Umbilical cord (tissue), 2 donors: Measurements from ENCODE around the gene NPL. TPM values are rescaled to one million over a fixed set of nuclear protein-coding genes. Genes with fewer than 3 reads are reported as not detected.

Source experiments
- DNase-seq: peaks from one replicate; pipeline ENCODE4 v3.0.0-alpha.2; 2015; ENCODE audit warnings: low spot score
- total RNA-seq: library from RNA; depleted of rRNA; stranded (reverse); fragments of >200 nt; gene quantifications from one replicate; pipeline ENCODE4 v1.2.3, GENCODE V29; 2014; ENCODE audit warnings: low replicate concordance; ENCODE audit not compliant: insufficient read depth

Gene NPL, protein sequence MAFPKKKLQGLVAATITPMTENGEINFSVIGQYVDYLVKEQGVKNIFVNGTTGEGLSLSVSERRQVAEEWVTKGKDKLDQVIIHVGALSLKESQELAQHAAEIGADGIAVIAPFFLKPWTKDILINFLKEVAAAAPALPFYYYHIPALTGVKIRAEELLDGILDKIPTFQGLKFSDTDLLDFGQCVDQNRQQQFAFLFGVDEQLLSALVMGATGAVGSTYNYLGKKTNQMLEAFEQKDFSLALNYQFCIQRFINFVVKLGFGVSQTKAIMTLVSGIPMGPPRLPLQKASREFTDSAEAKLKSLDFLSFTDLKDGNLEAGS
- total RNA-seq, result 21.9 TPM

DNA sequence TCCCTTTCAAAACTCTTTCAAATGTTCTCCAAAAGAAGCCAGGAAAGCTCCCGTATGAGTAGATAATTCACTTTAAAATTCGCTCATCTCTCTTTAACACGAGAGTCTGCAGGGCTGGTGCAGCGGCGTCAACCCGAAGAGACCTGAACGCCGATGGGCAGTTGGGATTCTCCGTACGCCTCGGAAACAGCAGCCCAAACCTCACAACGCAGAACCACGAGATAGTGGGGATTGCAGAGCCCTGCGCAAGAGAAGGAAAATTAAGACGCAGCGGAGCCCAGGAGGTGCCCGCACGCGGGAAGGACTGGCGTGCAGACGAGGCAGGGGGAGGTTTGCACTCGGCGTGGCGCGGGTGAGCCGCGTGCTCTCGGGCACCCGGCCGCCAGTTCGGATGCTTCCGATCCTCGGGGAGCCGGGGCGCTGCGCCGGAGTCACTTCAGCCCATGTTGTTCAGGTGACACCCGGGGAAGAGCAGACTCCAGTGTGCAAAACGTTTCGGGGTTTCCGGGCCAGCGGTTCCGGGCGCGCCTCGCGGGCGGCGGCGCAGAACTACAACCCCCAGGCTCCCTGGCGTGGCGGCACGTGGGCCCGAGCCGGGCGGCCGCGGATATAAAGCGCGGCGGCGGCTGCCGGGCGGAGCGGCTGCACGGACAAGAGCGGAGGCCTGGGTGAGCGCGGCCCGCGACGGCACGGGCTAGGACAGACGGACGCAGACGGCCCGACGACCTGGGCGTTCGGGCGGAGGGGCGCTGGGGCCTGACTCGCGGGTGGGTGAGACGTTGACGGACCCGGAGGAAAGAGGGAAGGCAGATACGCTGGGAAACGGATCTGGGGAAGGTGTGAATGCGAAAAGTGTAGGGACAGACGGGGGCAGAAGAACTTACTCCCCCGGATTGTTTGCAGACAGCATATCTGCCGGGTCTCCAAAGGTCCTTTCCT is at the start of gene NPL:
Gene NPL, plus strand, starts transcription at position 636 of the 939 bp plus-strand sequence. CDS start 4,599 bp downstream, outside the sequence.
- DNase-seq, result peak; percentile 77

DNA sequence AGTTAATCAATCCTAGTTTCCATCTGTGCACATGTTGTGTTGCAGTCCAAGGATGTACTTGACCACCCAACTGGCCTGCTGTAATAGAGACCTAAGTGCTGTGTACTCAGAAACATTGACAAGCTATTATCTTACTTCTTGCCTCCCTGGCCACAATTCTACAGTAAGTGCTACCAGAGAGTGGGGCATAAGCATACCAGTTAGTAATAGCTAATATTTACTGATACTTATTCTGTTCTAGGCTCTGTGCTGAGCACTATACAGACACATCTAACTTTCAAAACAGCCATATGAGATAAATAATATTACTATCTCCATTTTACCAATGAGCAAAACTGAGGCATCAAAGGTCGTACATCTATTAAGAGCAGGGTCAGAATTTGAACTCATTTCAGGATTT is 49.5 kb upstream of the NPL start:
- DNase-seq, result no peak

DNA sequence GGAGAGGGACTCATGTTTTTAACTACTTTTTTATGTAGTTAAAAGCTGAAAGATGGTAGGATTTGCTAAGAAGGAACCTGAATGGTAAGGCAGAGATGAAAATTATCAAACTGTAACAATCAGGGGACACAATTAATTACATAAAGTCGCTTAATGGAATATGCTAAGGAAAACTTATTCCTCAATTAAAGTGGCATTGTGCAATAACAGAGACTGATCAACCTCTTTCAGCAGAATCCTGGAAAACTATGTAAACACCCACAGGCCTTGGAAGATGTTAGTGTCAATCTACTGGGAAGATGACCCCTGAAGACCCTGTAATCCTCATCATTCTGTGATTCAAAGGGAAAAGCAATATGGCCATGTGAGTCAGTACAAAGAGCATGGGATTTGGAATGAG is 46.8 kb upstream of the NPL start:
- DNase-seq, result no peak

DNA sequence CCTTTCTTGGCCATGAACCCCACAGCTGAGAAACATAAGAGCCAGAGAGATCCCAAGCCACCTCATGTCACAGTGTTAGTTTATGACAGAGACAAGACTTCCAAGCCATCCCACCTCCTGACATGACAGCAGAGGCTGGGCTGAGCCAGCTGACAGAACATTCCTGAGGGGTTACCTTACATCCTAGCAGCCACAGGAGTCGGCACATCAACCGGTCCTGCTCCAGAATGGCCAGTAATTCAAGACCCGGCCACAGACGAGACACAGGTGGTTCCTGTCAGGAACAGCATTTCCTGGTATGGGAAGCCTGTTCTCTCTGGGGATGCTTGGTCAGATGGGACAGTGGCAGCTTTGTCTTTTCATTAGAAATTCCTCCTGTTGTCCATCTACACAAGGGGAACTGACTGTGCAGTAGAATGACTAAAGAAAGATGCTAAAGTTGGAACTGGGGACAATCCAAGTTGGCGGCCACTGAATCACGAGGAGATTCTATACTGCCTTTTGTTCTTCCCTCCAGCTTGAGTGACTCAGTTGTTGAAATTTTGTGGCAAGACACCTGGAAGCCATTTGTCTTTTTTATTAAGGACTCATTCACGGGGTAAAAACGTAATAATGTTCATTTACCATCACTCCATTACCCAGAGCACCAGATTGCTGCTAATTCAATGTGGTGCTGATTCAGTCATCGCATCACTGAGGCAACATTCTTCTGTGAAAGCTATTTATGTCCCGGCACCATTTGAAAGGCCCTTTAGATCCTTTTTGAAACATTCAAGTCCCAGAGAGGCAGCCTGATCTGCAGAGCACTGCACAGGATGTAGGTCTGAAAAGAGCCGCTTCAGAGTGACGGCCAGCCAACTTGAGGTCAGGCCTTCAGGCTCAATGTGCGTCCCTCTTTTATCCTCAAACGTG is 37.2 kb upstream of the NPL start:
- no peak for DNase-seq

DNA sequence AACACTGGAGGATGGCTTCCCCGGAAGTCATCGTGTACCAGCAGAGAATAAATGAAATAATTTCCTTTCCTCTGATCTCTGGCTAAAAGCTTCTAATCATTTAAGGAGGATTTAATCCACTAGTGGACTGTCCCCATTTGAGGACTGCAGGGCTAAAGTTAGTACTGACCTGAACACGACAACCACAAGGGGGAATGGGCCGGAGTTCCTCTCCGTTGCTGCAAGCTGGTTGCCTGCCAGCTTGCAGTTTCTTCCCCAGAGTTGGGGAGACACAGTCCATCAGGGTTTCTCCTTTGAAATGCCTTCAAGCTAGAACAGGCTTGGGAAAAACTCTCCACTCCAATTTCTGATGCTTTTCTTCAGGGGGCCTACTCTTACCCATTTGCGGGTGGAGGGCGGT is 35.5 kb upstream of the NPL start:
- DNase-seq, result no peak

DNA sequence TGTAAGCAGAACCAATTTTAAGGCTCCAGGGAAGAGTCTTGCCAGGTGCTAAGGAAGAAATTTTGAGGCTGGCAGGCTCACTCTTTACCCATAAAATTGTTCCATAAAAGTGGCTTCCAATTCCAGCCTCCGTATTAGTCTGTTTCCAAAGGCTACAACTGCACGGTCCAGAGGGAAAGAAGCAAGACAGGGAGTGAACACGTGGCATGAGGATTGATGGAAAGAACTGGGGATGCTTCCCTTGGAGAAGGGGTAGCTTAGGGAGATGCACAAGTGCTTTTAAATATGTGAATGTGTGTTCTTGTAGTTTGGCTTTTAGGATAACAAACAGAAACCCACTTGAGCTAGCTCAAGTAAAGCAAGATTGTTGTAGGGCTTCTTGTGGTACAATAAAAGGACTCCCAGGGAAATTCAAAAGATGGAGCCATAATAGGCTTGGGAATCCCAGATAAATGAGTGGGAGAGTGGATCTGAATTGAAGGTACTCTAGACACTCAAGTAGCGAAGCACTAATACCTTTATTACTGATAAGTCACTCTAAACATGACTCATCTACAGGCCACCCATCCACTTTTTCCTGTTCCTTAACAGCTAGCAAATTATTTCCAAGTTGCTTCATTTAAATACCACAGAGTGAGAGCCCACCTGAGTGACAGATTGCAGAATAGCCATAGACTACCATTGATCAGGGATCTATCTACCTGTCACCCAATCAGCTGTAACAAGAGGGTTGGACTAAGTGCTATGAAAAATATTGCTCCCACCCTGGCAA is 34.8 kb upstream of the NPL start:
- DNase-seq, result no peak

DNA sequence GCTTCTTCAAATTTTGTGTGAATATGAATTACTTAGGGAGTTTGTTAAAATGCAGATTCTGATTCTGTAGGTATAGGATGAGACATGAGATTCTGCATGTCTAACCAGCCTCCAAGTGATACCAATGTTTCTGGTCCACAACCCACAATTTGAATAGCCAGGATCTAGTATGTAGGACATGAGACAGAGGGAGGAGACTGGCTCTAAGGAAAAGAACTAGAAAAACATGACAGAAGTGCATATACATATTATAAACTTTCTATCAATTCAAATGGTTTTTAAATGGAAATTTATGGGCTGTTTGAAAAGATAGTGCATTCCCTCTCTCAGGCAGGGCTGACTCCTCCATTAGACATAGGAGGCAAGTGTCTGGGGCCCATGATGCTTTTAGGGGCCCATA is 33.9 kb upstream of the NPL start:
- DNase-seq, result no peak

DNA sequence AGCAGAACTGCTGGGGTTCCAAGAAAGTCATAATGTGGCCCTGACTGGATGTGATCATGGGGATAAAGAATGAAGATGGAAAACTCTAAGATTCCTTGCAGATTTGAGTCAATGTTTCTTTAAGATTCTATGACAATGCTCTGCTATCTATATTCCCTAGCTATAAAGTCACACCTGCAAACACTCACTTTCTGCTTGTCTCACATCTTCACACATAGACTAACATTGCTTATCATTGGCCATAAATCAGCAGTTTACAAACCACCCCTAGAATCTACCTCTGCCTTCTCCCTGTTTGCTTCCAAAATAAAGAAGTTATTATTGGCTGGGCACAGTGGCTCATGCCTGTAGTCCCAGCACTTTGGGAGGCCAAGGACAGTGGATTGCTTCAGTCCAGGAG is 33.1 kb upstream of the NPL start:
- DNase-seq, result no peak

DNA sequence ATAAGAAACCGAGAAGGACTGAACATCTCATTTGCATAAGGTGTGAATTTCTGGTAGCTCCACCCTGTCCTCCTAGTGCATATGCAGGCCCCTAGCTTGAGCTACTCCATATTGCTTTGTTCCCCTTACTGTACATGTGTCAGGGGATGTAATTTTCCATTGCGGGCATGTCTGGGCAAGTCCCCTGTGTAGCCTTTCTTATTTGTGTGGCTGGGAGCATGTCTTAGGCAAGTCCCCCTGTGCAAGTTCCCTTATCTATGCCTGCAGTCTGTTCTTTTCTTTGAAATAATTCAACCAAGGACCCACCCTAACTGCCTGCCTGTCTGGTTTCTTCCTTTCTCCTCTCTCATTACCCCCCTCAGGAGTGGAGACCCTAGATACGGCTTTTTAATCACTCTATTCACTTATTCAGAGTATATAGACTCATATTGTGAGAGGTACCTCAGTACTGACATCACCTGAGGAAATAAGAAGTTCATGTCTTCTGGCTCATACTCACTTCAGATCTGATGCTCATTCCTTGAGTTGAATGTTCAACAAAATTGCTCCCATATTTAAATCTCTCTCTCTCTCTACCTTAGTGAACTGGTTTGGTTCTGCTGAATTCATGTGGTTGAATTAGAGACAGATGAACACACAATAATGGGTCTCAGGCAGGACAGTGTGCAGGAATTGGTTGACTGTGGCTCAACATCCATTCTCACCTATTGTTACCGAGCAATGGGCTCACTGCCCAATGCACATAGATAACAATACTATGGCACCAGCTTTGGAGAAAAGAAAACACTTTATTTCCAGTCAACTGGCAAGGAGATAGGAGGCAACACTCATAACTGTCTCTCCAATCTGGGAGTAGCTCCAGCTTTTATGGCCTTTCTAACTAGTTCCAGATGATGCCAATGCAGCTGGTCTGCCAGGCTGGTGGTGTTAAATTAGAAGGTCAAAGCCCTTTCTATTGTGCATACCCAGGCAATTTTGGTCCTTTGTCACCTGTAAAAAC is 27.9 kb upstream of the NPL start:
- no peak for DNase-seq

DNA sequence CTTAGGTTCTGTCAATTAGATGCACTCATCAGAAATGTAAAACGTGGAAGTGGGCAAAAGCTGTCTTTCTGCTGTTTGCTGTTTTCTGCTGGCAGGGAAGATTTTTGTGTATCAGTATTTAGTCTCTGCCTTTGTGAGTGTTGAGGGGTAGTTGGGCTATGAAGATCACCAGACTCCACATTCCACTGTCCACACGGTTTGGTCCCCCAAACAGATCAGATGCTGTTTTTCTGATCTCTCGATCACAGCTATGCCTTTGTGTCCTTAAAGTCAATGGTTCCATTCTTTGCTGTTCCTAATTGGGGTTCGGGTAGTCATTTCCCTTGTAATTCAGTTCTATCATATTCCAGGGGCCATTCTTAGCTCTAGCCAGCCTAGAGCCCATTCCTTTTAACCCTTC is 27.0 kb upstream of the NPL start:
- DNase-seq, result no peak

DNA sequence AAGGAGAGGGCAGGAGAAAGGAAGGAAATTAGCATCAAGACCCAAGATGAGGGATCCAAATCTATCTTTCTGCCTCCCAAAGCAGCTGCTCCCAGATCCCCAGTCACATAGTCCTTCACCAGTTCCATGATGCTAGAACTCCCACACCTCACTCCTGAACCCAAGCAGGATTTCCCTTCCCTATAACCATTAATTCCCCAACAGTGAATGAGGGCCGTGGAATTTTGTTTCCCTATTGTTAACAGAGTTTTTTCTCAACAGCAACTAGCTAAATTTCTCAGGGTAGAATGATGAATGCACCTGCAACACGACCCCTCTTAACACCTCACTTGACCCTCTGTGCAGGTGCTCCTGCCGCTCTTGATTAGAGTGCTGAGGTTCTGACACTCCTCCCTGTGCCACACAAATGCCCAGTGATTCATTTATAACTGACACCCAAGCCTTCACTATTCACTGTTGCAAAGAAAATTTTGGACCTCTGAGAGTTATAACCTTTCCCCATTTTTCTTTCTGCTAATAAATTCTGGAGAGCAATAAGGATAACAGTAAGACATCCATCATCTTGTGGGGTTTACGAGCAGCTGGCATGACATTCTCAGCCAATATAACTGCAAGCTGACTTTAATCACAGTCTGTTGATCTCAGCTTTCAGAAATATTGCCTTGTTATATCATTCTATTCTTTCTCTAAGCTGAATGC is 25.4 kb upstream of the NPL start:
- DNase-seq, result no peak

DNA sequence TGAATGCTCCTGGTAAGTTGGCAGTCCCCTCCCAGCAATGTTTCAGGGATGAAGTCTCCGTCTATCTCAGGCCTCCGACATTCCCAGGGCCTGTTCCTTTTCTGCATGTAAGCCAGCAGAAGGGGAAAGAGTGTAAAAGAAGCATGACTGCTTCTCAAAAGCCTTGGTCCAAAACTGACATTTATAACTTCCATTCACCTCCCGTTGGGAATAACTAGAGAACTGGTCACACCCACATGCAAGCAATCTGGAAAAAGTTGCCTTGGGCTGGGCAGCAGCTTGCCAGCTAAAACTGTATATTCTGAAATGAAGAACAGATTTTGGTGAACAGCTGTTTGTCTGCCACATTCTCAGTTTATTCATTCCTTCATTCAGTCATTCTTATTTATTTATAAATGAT is 24.2 kb upstream of the NPL start:
- peak; percentile 55 for DNase-seq

DNA sequence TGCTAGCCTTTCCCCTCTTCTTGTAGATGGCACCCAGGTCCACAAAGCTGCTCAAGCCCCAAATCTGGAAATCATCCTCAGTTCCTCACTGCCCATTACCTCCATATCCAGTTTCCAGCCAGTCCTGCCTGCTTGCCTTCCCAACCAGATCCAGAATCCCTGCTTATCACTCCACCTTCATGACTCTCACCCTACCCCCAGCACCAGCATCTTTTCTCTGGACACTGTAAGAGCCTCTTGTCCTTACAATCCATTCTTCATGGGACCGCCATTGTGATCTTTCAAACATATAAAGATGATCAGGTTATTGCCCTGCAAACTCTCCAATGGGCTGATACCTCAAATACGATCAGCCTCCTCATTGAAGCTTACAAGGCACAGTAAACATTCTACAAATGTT is 23.5 kb upstream of the NPL start:
- DNase-seq, result no peak

DNA sequence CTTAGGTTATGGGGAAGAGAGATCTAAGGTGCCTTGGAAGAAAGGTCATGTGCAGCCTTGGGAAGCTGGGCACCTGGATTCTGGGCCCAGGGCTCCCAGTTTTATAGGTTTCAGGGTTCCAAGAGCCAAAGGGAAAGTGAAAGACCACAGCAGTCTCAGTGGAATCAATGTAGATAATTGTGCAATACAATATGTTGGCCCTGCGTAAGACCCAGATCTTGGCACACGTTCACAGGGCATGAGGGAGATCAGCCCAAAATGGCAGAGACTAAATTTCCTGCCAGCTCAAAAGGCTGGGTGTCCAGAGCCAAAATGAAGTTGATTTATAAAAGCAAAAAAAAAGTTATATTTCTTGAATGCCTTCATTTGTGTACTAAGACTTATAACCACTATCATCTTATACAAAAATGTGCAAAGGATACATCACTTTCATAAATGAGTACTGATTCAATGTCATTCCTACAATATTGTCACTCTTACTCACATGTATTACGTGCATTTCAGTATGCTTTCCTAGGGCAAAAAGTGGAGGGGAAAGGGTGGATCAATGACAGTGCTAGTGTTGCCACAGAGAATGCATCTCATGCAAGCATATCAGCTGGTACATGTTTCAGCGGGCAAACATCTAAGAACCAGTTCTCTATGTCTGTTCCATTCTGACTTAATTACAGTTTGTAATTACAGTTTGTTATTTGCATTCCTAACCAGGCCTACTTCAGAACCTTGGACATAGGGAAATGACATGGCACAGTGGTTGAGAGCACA is 22.5 kb upstream of the NPL start:
- DNase-seq, result no peak

DNA sequence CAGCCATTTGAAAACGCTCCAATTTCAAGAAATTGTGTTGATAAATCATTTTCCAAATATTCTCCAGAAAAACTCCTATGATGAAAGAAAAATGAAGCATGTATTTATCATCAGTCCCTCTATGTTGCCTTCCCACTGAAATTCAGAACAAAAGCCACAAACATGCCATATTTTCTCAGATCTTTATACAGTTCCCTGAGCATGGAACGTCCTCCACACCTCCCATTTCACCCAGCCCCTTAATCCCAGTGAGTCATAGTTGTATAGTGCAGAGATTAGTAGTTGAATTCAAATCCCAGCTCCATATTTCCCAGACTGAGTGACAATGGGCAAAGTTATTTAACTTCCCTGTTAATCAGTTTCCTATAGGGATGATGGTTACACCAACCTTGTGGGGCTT is 20.6 kb upstream of the NPL start:
- DNase-seq, result peak; percentile 52

DNA sequence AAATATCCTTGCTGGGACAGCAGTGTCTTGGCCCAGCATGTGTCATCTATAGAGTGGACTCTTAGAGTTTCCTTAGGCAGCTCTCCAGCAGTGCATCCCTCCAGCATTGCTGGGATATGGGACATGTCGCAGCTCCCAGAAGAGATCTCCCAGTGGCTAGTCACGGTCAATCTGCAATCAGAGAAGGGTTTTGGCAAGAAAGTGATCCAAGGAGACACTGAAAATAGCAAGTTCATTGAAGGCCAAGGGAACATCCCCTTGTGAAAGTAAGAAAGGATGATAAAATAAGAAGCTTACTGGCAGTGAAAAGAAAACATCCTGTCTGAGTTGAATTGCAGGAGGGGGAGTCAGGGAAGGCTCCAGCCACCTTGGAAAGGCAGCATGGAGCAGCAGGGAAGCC is 19.3 kb upstream of the NPL start:
- no peak for DNase-seq

DNA sequence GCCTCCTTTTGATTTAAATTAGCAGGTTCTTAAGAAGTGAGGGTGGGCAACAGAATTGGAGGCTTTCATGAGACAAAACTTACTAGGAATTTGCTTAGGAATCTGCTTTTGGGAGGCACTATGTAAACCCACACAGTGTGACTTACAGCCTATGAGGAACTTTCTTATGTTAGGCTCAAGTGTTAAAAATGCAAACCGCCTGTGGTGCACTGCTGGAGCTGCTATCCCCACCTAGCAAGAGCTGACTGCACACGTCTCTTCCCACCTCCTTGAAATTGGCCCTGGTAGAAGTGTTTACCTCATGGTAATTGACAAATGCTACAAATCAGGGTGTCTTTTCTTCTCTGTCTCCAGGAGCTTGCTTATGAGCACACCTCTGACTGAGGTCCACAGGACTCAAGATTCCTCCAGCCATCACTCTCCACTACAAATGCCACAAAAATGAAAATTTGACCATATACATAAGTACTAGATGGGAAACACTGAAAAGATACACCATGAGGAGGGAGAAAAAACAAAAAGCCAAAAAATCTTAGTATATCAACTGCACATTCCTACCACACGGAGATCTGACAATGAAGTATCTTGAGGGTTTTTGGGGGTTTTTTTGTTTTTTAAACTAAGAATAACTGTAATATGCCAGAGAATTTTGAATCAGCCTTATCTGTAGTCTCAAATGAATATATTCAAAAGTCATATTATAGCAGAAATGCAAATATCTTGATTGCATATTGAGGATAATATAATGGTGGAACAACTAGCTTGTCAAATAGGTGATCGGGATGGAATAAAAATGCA is 18.2 kb upstream of the NPL start:
- no peak for DNase-seq

DNA sequence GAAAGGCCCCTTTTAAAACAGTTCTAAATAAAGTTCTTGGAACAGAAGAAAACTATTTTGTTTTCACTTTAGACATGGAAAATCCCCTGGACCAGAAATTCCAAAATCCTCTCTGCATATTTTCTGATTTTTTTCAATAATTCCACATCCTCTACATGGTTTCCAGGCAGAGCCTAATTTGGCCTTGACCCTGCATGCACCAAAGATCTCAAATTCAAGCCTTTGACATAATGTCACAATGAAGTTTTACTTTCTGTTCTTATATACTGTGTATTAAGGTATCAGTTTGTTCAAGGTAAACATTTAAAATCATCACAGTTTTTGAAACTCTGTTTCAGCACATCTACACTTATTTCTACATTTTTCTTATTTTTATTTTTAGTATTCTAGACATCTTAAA is 12.2 kb upstream of the NPL start:
- no peak for DNase-seq
